LNCAP (cell line): ENCODE measurements around the gene TTLL11.

Experiments
- TF ChIP-seq, protein P1 (sequence below): fragments of 450-650 bp; IDR thresholded peaks from 2 replicates; pipeline ENCODE4 v1.5.1; 2017; ENCODE audit warnings: mild to moderate bottlenecking

TTLL11 gene

DNA sequence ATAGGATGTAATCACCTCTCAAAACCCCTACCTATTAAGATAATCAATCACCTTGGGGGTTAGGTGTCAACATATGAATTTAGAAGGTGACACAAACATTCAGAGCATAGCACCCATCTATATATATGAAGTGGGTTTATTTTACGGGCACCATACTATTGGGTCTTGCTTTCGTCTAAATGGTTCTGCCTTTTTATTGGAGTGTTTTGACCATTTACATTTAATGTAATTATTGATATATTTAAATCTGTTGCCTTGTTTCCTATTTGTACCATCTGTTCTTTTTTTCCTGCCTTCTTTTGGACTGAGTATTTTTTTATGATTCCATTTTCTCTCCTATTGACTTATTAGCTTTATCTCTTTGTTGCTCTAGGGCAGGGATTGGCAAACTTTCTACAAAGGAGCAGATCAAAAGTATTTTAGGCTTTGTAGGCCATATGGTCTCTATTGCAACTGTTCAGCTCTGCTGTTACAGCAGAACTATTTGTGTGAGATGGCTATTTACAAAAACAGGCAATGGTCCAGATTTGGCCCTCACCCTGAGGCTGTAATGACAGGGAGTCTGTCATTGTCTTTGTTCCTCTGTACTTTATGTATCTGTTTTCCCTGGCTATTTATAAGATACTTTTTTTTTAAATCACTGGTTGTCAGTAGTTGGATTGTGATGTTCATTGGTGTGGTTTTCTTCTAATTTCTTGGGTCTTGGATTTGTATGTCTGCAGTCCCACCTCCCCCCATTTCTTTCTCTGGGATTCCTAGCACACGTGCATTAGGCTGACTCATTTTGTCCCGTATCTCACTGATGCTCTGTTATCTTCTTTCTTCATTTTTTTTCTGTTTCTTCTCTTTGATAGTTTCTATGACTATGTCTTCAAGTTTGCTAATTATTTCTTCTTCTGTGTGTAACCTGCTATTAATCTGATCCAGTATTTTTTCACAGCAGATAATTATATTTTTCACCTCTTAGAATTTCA is 314.6 kb downstream of the TTLL11 start:
- TF ChIP-seq, protein P1, sequence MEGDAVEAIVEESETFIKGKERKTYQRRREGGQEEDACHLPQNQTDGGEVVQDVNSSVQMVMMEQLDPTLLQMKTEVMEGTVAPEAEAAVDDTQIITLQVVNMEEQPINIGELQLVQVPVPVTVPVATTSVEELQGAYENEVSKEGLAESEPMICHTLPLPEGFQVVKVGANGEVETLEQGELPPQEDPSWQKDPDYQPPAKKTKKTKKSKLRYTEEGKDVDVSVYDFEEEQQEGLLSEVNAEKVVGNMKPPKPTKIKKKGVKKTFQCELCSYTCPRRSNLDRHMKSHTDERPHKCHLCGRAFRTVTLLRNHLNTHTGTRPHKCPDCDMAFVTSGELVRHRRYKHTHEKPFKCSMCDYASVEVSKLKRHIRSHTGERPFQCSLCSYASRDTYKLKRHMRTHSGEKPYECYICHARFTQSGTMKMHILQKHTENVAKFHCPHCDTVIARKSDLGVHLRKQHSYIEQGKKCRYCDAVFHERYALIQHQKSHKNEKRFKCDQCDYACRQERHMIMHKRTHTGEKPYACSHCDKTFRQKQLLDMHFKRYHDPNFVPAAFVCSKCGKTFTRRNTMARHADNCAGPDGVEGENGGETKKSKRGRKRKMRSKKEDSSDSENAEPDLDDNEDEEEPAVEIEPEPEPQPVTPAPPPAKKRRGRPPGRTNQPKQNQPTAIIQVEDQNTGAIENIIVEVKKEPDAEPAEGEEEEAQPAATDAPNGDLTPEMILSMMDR = no peak

DNA sequence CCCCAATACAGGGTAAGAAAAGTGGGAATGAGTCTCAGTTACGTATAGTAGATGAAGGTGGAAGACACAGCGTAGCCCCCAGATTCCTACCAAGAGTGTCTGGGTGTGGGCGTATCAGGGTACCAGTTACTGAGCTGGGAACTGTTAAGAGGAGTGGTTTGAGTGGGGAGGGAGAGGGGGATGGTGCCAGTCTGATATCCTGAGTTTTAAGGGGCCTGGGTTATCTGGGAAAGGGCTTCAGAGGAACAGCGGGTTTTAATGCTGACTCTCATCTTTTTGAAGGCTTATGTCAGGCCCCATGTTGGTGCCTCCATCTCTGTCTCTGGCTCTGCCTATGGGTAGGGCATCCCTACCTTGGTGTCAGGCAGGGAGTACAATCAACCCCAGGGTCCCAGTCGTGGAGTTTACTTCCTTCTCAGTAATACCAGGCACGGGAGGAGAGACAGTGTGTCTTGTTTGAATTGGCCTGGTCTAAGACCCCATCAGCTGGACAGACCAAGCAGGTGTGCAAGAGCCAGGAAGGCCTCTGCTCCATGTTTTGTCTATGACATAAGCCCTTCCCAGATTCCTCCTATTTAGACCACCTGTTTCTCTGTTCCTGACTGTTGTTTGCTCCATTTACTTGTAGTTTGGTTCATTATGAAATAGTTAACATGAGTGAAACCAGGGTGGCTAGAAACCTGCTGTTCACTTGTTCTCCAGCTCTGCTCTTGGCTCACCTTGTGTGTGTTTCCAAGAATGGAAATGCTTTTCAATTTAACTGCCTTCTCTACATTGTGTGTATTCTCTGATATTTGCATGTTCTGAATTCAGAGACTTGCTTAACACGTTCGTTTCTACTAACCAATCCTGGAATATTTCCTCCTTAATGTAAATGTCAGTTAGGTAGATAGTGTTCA is 316.1 kb downstream of the TTLL11 start:
- TF ChIP-seq, protein P1 = no peak

DNA sequence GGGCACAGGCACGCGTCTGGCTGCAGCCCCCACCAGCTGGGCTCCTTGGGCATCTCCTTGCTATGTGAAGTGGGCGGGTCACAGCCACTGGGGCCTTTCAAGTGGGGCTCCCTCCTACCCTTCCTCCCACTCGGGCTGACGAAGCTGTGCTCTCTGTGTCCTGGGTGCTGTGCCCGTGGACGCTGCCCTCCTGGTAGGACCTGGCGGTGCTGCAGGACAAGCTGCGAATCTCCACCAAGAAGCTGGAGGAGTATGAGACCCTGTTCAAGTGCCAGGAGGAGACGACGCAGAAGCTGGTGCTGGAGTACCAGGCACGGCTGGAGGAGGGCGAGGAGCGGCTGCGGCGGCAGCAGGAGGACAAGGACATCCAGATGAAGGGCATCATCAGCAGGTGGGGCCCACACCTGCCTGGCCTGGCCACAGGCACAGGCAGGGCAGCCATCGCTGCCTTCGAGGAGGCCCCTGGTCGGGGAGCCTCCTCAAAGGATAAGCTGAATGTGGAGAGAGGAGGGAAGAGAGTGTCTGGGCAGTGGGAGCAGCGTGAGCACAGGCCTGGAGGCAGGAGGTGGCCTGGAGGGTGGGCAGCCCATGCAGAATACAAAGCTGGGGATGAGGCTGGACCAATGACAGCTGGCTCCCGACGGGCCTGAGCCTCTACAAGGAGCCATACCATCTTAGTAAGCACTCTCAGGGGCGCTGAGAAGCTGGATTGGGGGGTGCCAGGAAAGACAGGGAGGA is 316.9 kb downstream of the TTLL11 start:
- TF ChIP-seq, protein P1 = no peak

DNA sequence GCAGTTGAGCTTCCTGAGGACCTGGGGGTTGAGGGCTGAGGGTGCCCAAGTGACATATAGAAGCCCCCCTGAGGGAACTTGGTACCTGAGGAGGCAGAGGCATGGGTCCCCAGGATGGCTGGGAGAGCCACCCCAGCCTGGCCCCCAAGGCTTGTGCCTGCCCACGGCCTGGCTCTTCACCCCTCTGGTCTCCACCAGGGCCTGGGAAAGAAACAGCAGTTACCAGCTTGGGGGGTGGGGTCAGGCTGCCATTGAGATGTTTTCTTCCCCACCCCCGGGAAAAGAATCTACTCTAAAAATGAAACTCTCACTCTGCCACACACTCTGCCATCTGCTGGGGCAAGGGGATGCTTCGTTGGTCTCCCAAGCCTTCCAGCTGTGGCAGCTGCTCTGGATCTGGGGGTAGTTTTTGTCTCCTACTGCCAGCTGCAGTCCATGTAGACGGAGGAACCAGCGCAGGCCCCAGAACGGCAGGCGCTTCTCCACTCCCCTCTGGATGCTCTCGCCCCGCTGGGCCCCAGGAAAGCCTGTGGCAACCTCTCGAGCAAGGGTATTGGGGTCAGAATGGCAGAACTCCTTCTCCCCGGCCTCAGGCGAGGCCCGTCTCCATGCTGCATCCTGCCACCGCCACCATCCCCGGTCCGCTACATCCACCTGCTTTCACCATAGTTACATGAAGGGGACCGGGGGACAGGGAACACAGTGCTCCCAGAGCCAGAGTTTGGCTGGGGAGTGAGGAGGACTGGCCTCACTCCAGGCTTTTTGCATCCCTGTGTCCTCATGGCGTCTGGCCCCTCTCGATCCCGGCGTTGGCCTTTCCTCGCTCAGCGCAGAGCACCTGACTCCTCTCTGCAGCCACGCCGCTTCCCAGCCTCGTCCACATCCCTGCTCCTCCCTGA is 318.1 kb downstream of the TTLL11 start:
- TF ChIP-seq, protein P1 = no peak

DNA sequence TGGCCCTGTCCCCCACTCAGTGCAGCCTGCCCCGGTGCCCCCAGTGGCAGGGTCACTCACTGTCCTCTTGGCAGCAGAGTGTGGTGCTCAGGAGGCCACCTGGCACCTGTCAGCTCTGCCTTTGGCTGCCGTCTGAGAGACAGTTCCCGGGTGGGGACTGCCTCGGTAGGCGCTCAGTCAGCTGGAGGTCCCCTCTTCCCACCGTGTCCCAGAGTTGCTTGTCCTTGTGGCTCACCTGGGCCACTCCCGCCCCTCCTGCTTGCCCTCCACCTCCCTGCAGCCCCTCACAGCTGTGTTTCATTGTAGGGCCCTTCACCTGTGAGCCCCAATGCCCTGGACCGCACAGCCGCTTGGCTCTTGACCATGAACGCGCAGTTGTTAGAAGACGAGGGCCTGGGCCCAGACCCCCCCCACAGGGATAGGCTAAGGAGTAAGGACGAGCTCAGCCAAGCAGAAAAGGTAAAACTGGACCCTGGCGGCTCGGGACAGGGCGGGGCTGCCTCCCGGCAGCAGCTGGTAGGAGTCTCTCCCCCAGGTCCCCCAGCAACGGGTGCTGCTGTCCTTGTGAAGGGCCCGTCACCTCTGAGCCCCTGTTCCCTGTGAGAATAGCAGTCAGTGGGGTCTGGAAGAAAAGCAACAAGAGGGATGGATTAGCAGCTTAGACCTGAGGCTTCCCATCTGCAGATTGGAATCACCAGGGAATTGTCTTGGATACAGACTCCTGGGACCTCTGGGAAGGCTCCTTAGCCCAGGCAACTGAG is 319.0 kb downstream of the TTLL11 start:
- TF ChIP-seq, protein P1 = no peak

DNA sequence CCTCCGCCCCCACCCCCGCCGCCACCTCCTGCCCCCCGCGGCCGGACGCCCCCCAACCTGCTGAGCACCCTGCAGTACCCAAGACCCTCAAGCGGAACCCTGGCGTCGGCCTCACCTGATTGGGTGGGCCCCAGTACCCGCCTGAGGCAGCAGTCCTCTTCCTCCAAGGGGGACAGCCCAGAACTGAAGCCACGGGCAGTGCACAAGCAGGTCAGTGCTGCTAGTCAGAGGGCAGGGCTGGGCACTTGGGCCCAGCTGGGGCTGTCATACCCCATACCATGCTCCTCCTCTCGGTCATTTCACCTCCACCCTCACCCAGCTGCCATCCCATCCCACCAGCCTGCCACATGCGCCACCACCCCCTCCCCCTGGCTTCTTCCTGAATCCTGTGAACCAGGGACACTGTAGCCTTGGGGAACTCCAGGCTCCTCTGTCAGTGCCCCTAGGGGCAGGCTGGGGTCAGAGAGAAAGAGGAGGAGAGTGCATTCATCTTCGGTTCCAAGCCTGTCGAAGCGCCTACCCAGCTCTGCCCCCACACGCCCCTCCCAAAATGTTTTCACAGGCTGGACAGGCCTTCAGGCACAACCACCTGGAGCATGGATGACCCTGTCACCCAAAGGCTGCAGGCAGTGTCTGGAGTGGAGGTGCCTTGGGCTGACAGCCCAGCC is 319.7 kb downstream of the TTLL11 start:
- TF ChIP-seq, protein P1 = no peak
